Smooth muscle cell (in vitro differentiated cells): ENCODE measurements around the gene NCAPG2. TPM values are rescaled to one million over a fixed set of nuclear protein-coding genes. Genes with fewer than 3 reads are reported as not detected.

ENCODE experiments used
- DNase-seq: peaks from one replicate; lab custom pipeline; 2025; ENCODE audit not compliant: unreplicated experiment; lab: John Stamatoyannopoulos, UW
- H2AFZ ChIP-seq: fragments of 200-600 bp; sonication (generic); 2 replicates; pipeline ENCODE4 v1.6.0; 2016; ENCODE audit warnings: antibody characterized with exemption, low read depth, mild to moderate bottlenecking
- H3F3A ChIP-seq: fragments of 200-600 bp; sonication (generic); 2 replicates; pipeline ENCODE4 v1.6.0; 2017; ENCODE audit warnings: antibody characterized with exemption, low read depth
- H3K27ac ChIP-seq: fragments of 200-600 bp; sonication (generic); 2 replicates; pipeline ENCODE4 v1.5.1; 2016; ENCODE audit warnings: low read depth, mild to moderate bottlenecking
- H3K27me3 ChIP-seq: fragments of 200-600 bp; sonication (generic); 2 replicates; pipeline ENCODE4 v1.6.1; 2016; ENCODE audit warnings: low read depth, mild to moderate bottlenecking
- H3K36me3 ChIP-seq: fragments of 200-600 bp; sonication (generic); 2 replicates; pipeline ENCODE4 v1.5.1; 2016; ENCODE audit warnings: low read depth
- H3K4me1 ChIP-seq: fragments of 200-600 bp; sonication (generic); 2 replicates; pipeline ENCODE4 v1.5.1; 2016; ENCODE audit warnings: low read depth
- H3K4me2 ChIP-seq: fragments of 200-600 bp; sonication (generic); 2 replicates; pipeline ENCODE4 v1.6.0; 2016; ENCODE audit warnings: mild to moderate bottlenecking
- H3K4me3 ChIP-seq: fragments of 200-600 bp; sonication (generic); 2 replicates; pipeline ENCODE4 v1.5.1; 2016; ENCODE audit warnings: mild to moderate bottlenecking
- H3K79me2 ChIP-seq: fragments of 200-600 bp; sonication (generic); 2 replicates; pipeline ENCODE4 v1.6.0; 2016; ENCODE audit warnings: low read depth, mild to moderate bottlenecking
- H3K9ac ChIP-seq: fragments of 200-600 bp; sonication (generic); 2 replicates; pipeline ENCODE4 v1.6.0; 2016; ENCODE audit warnings: low read depth
- H3K9me3 ChIP-seq: fragments of 200-600 bp; sonication (generic); replicated peaks from 2 replicates; pipeline ENCODE4 v1.5.1; 2016; ENCODE audit warnings: low read depth
- H4K20me1 ChIP-seq: fragments of 200-600 bp; sonication (generic); 2 replicates; pipeline ENCODE4 v1.6.0; 2016; ENCODE audit warnings: low read depth
- CTCF ChIP-seq: fragments of 200-600 bp; sonication (generic); IDR thresholded peaks from 2 replicates; pipeline ENCODE4 v1.5.1; 2017; ENCODE audit warnings: borderline replicate concordance, mild to moderate bottlenecking, antibody characterized with exemption; ENCODE audit not compliant: insufficient read depth, poor library complexity, severe bottlenecking
- WGBS: methylation state at CpG from one replicate; pipeline ENCODE4 v1.1.7; 2016; ENCODE audit warnings: low lambda C conversion rate; 5-methylcytosine and 5-hydroxymethylcytosine counted together
- microRNA-seq: library from miRNA; unstranded; fragments of <30 nt; microRNA quantifications from one replicate; pipeline ENCODE4, GENCODE V29; 2016; ENCODE audit warnings: borderline number of aligned reads
- polyA plus RNA-seq: library from polyadenylated mRNA; unstranded; fragments of >200 nt; fragmentation: Nextera tagmentation; extraction: Ambion mirVana; gene quantifications from 2 replicates; pipeline ENCODE4 v1.2.1, GENCODE V29; 2016
- small RNA-seq: library from RNA; depleted of rRNA; stranded (forward); fragments of <200 nt; gene quantifications from one replicate; pipeline ENCODE3, GENCODE V24; 2014
- total RNA-seq: library from RNA; depleted of rRNA; stranded (reverse); fragments of >200 nt; gene quantifications from 2 replicates; pipeline ENCODE4 v1.2.3, GENCODE V29; 2014

Gene NCAPG2
- total and polyA plus RNA-seq, 2 experiments from 2014 or later: 9.9 to 12.5 TPM

GRCh38 chr7:158581440-158582088 is 123.0 kb downstream of the NCAPG2 start:
- no peak overlapping the region for H2AFZ ChIP-seq
- H3K4me1 ChIP-seq: no peaks in the 10 kb centered on the region
- no peak for DNase-seq
- no peak for TF ChIP-seq CTCF
- H3K27ac ChIP-seq: no peak overlapping the region
- H3K36me3 ChIP-seq: no peaks in the 10 kb centered on the region
- H4K20me1 ChIP-seq: no peaks in the 10 kb centered on the region
- no peaks in the 10 kb centered on the region for H3K9me3 ChIP-seq
- no peak overlapping the region for H3K4me3 ChIP-seq
- H3K4me2 ChIP-seq: no peak overlapping the region
- peaks cover 30% of the 10 kb centered on the region for H3K27me3 ChIP-seq
- no peaks in the 10 kb centered on the region for H3F3A ChIP-seq
- no peaks in the 10 kb centered on the region for H3K79me2 ChIP-seq
- WGBS: 75% methylated on average over 7 of the region's 7 CpGs
- no peak overlapping the region for H3K9ac ChIP-seq

Small RNA genes lying within 50 kb of the gene (microRNA-seq; reads per million reads assigned to microRNA genes)
- gene MIR5707: not detected

Small RNA genes lying within 50 kb of the gene (small RNA-seq; reads per million reads assigned to genes)
- gene MIR5707 (not detected), gene THAP5P1 (0.42 reads per million, percentile 13 among the genes with 10 or more reads in this experiment)

Other genes with a start within 250 kb of the NCAPG2 start
- gene PTPRN2, start 117.0 kb downstream of the NCAPG2 start, total RNA-seq: 0.09 TPM in 2 replicates
- 0.87 TPM in 1 of 2 replicates, not detected in the other for gene PTPRN2, start 117.0 kb downstream of the NCAPG2 start, polyA plus RNA-seq
- gene ESYT2, start 124.7 kb upstream of the NCAPG2 start, total RNA-seq: 69.4 and 71.1 TPM in 2 replicates
- 27.9 and 33.8 TPM in 2 replicates for gene ESYT2, start 124.7 kb upstream of the NCAPG2 start, polyA plus RNA-seq
- 10.3 and 11.0 TPM in 2 replicates for gene DYNC2I1, start 151.8 kb upstream of the NCAPG2 start, total RNA-seq
- gene DYNC2I1, start 151.8 kb upstream of the NCAPG2 start, polyA plus RNA-seq: 29.2 and 50.0 TPM in 2 replicates